Ramos (cell line): ENCODE measurements around the gene CRCP.
"Not testable (repeated sequence)": the region's sequence is repeated elsewhere in the genome, so short reads cannot be mapped to it uniquely, and the experiment has no call there.

ENCODE experiments used
- in situ Hi-C: fragments of 300-500 bp; cut with MboI; formaldehyde crosslinking; loops from one replicate; pipeline ENCODE4 v1.14.3; 2022; ENCODE audit warnings: low sequenced_read_pairs; ENCODE audit not compliant: unreplicated experiment

Gene CRCP

DNA sequence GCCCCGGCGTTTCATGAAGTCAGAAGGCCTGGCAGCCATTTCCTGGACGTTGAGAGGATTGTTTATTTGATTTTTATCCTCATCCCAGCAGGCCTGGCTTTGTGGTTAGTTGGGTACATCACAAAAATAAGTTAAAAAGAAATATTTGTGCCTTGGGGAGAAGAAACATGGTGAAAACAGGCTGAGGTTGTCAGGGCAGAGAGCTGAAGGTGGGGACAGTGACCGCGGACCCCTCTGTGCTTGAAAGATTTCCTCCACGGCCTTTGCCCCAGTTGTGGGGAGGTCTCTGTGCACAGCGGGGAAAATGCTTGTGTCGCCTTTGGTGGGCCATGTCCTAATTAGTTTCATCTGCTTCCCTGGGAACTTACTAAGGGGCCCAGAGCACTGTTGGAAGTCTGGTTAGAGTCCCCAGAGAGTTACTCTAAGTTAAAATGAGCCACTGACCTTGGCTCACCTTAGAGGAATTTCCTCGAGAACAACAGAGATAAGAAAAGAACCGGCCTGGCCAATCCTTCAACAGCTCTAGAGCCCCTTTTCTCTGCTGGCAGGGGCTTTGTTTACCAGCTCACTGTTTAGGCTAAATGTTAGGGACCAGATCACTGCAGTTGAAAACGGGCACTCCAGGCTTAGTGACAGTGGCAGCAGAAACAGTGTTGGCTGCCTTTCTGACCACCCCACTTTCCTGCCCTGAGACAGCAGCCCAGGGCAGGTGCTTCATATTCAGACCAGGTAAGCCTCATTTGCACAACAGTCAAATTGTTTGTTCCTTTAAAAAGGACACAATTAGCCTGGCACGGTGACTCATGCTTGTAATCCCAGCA lies 37.9 kb downstream of the CRCP start:
- in situ Hi-C loops, result no loop called here

DNA sequence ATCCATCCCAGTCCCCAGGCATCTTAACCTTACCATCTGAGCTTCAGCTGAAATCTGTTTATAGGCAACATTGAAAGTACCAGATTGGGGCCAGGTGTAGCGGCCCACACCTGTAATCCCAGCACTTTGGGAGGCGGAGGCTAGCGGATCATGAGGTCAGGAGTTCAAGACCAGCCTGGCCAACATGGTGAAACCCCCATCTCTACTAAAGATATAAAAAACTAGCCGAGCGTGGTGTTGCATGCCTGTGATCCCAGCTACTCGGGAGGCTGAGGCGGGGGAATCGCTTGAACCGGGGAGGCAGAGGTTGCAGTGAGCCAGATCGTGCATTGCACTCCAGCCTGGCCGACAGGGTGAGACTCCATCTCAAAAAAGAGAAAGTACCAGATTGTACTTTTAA lies 39.0 kb downstream of the CRCP start:
- in situ Hi-C loops, result no loop called here

DNA sequence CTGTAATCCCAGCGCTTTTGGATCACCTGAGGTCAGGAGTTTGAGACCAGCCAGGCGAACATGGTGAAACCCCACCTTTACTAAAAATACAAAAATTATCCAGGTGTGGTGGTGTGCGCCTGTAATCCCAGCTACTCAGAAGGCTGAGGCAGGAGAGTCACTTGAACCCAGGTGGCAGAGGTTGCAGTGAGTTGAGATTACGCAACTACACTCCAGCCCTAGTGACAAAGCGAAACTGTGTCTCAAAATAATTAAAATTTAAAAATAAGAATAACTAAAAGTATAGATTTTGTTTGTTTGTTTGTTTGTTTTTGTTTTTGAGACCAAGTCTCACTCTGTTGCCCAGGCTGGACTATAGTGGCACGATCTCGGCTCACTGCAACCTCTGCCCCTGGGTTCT lies 41.4 kb downstream of the CRCP start:
- in situ Hi-C loops, result not testable (repeated sequence)

DNA sequence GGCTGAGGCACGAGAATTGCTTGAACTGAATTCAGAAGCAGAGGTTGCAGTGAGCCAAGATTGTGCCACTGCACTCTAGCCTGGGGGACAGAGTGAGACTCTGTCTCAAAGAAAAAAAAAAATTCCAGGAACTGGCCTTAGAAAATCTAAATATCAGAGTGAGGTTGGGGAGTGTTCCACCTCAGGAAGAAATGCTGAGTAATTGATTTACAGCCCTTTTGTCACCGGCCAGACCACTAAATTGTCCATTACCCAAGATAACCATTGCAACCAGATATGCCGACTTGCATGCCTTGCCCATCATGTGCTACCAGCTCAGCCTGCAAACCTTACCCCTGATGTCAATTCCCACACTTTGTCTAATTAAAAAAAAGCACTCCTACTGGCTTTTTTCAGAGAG lies 42.4 kb downstream of the CRCP start:
- in situ Hi-C loops, result no loop called here

DNA sequence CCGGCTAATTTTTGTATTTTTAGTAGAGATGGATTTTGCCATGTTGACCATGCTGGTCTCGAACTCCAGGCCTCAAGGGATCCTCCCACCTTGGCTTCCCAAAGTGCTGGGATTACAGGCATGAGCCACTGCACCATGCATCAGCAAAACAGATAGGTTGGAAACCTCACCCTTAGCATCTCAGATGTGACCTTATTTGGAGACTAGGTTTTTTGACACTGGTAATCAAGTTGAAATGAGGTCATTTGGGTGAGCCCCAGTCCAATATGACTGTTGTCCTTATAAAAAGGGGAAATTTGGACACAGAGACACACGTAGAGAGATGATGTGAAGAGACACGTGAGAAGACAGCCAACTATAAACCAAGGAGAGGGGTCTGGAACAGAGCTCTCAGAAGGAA lies 48.0 kb downstream of the CRCP start:
- in situ Hi-C loops, result no loop called here

DNA sequence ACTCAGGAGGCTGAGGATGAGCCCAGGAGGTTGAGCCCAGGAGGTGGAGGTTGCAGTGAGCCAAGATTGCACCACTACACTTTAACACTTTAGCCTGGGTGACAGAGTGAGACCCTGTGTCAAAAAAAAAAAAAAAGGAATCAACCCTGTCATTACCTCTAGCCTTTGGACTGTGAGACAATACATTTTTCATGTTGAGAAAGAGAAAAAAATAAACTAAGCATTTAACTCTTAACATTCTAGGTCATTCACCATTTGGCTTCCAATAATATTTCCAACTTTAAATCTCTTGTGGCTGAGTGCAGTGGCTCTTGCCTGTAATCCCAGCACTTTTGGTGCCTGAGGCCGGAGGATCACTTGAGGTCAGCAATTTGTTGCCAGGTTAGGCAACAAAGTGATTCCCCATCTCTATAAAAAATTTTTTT lies 48.6 kb downstream of the CRCP start:
- in situ Hi-C loops, result no loop called here

DNA sequence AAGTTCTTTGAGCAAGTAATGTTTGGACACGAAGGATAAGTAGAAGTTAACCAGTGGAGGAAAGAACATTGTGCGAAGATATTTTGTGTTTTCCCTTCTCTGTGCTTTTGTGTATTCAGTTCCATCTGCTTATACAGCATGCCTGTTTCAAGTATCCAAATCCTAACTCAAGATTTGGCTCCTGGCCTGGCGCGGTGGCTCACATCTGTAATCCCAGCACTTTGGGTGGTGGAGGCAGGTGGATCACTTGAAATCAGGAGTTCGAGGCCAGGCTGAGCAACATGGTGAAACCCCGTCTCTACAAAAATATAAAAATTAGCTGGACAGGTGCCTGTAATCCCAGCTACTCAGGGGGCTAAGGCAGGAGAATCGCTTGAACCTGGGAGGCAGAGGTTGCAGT lies 49.7 kb downstream of the CRCP start:
- in situ Hi-C loops, result no loop called here

DNA sequence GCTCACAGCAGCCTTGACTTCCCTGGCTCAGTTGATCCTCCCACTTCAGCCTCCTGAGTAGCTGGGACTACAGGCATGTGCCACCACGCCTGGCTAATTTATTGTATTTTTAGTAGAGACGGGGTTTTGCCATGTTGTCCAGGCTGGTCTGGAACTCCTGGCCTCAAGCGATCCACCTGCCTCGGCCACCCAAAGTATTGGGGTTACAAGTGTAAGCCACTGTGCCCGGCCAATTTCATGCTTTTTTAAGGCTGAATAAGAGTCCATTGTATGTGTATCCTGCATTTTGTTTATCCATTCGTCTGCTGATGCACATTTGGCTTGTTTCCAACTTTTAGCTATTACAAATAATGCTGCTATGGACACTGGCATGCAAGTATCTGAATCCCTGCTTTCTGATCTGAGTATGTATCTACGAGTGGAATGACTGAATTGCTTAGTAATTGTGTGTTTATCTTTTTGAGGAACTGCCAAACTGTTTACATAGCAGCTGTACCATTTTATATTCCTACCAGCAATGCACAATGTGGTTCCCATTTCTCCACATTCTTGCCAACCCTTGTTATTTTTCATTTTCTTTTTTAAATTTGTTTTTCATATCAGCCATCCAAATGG lies 53.2 kb downstream of the CRCP start:
- in situ Hi-C loops, result no loop called here

DNA sequence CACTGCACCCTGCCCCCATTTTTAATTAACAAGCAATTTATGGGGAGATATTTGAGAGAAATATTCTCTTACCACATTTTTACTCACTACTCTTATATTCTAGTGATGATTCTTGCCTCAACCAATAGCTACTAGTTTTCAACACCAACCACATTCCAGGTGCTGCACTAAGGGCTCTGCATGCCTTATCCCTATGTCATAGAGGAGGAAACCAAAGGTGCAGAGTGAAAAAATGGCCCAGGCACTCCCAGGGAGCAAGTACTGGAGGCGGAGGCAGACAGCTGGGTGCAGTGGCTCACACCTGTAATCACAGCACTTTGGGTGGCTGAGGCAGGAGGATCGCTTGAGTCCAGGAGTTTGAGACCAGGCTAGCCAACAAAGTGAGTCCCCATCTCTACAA lies 55.0 kb downstream of the CRCP start:
- in situ Hi-C loops, result no loop called here

DNA sequence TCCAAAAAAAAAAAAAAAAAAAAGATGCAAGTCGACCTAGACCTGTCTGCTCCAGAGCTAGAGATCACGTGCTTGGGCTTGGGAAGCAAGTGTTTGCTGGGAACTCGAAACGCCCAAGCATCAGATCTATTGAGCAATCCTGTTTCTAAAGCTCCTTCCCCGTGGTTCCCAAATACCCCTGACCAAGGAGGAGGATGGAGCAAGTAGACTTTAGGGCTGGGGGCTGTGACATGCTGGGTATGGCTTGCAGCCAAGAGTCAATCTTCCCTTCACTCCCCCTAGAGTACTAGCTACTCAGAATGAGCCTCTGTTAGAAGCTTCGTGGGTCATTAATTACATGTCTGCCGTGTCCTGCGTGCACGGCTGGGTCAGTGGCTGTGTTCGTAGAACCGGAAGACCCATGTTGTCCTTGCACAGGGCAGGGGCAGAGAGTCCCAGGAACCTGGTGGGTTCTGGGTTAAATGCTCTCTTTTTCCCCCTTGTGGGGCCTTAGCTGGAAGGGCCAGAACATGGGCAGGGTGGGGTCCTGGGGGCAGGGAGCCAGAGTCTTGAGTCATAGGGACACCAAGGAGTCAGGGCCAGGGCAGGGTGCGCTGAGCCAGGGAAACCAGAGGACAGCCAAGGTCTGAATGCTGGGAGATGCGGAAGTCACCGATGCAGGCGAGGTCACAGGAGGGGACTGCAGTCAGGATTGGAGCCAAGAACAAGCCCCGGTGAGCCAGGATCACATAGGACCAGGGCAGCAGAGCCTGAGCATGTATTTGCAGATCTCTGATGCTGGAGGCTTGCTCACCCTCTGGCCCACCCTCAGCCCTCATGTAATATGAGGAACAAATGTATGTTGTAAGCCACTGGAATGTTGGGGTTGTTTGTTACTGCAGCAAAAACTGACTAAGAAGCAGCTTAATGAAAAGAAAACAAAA lies 55.9 kb downstream of the CRCP start:
- in situ Hi-C loops, result no loop called here

DNA sequence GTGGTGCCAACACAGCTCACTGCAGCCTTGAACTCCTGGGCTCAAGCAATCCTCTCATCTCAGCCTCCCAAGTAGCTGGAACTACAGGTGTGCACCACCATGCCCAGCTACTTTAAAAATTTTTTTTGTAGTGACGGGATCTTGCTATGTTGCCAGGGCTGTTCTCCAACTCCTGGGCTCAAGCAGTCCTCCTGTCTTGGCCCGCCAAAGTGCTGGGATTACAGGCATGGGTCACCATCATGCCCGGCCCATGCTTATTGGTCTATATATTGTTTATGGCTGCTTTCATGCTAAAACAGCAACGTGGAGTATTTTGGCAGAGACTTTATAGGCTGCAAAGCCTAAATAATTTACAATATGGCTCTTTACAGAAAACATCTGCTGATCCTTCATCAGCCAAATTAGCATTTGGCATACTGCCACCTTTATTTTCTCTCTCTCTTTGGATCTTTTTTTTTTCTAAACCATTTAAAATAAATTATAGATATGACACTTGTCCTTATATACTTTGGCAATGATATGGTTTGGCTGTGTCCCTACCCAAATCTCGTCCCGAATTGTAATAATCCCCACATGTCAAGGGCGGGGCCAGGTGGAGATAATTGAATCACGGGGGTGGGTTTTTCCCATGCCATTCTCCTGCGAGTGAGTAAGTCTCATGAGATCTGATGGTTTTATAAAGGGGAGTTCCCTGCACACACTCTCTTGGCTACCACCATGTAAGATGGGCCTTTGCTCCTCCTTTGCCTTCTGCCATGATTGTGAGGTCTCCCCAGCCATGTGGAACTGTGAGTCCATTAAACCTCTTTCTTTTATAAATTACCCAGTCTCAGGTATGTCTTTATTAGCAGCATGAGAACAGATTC lies 58.1 kb downstream of the CRCP start:
- in situ Hi-C loops, result not testable (repeated sequence)

DNA sequence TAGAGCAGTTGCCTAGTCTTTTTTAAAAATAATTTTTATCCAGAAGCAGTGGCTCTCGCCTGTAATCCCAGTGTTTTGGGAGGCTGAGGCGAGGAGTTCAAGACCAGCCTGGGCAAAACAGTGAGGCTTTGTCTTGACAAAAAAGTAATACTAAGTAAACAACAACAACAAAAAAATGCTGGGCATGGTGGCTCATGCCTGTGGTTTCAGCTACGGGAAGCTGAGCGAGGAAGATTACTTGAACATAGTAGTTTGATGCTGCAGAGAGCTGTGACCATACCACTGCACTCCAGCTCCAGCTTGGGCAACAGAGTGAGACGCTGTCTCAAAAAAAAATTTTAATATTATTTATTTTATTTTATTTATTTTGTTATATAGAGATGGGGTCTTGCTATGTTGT lies 59.2 kb downstream of the CRCP start:
- in situ Hi-C loops, result no loop called here

DNA sequence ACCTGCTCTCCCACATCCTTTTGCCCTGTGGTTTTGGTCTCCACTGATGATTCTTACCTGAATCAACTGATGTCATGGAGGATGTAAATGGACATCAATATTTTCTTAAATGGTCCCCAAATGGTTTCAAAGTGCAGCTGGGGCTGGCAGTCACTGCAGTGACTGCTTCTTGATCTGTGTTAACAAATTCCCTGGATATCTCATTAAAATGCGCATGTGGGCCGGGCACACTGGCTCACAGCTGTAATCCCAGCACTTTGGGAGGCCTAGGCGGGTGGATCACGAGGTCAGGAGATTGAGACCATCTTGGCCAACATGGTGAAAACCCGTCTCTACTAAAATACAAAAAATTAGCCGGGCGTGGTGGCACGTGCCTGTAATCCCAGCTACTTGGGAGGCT lies 60.4 kb downstream of the CRCP start:
- in situ Hi-C loops, result not testable (repeated sequence)

DNA sequence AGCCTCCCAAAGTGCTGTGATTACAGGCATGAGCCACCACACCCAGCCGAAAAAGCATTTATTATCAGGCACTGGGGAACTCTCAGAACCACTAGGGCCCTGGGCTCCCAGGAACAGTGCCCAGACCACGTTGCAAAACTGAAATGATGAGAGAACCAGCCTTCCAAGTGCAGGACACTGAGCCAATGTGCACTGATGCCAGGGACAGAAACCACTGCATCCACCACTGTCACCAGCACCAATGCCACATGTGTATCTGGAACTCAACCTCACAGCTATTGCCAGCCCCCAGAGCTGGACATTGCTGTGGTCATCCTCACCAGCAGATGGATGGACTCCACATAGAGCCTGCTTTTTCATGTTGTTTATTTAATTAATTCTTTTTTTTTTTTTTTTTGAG lies 62.3 kb downstream of the CRCP start:
- in situ Hi-C loops, result no loop called here

DNA sequence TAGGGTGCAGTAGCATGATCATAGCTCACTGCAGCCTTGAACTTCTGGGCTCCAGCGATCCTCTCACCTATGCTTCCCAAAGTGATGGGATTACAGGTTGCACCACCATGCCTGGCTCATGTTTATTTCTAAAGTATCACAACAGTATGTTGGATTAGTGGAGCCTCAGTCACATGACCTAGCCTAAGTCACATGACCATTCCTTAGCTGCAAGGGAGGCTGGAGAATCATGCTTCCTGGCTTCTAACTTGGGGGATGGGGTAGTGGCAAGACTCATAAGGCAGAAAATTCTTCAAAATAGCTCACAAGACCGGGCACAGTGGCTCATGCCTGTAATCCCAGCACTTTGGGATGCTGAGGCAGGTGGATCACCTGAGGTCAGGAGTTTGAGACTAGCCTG lies 63.6 kb downstream of the CRCP start:
- in situ Hi-C loops, result no loop called here

DNA sequence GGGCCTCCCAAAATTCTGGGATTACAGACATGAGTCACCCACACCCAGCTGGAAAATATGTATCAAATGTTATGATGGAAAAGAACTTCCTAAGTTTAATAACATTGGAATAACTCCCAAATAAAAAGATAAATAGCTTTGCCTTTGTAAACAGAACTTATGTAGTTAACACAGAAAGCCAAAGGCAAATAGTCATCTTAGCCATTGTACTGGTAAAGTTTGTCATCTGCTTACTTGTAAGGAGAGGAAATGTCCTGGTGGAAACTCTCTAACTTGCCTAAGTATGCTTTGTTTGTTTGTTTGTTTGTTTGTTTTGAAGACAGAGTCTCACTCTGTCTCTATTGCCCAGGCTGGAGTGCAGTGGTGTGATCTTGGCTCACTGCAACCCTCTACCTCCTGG lies 66.7 kb downstream of the CRCP start:
- in situ Hi-C loops, result no loop called here

DNA sequence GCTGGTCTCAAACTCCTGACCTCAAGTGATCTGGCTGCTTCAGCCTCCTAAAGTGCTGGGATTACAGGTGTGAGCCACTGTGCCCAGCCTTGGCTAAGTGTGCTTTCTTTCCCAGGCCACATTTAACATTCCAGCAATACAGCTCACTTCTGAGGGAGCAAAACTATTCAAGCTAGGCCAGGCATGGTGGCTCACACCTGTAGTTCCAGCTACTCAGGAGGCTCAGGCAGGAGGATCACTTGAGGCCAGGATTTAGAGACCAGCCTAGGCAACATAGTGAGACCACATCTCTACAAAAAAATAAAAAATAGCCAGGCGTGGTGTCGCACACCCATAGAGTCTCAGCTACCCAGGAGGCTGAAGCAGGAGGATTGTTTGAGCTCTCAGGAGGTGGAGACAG lies 67.2 kb downstream of the CRCP start:
- in situ Hi-C loops, result no loop called here

DNA sequence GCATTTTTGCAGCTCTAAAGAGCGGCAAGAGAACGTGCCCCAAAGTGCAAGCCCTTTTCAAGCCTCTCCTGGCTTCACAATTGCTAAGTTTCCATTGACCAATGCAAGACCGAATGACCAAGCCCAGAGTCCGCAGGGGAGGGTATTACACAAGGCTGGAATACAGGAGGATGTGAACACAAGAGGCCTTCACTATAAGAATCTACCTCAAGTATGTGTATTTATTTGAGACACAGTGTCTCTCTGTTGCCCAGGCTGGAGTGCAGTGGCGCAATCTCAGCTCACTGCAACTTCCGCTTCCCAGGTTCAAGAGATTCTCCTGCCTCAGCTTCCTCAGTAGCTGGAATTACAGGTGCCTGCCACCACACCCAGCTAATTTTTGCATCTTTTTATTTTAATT lies 68.3 kb downstream of the CRCP start:
- in situ Hi-C loops, result no loop called here

DNA sequence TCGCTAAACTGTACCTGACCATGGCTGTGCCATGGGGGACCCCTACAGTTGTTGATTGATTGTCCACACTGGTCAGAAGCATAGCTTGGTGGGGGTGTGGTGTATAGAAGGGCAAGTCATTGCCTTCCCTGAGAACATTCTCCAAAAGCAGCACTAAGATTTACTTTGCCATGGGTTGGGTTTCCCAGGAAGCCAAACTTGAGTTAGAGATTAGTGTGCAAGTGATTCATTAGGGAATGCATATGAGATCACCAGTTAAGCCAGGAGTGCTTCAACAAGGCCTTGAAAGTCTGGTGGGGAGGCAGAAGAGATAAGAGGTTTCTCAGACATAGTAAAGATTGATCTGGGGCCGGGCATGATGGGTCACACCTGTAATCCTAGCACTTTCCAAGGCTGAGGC lies 69.1 kb downstream of the CRCP start:
- in situ Hi-C loops, result no loop called here

DNA sequence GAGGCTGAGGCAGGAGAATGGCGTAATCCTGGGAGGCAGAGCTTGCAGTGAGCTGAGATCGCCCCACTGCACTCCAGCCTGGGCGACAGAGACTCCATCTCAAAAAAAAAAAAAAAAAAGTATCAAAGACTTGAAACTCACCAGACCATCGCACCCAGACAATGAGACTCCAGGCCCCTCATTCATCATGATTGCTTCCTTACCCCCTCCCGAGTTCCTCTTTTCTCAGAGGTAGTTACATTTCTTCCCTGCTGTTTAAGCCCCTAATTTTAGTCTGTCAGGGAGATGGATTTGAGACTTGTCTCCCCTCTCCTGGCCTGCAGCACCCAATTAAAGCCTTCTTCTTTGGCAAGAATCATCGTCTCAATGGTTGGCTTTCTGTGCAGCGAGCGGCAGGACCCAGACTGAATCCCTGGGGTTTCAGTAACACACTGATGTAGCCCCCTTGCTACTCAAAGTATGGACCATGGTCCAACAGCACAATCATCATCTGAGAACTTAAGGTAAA lies 71.1 kb downstream of the CRCP start:
- in situ Hi-C loops, result no loop called here
